ENCODE data around the gene TNFRSF1A.
"Not testable (repeated sequence)": the region's sequence is repeated elsewhere in the genome, so short reads cannot be mapped to it uniquely, and the experiment has no call there.

The TNFRSF1A gene

GRCh38 chr12:6292606-6293005 lies 49.3 kb downstream of the TNFRSF1A start:
- DNase-seq = no peak
- in situ Hi-C loops (cut with HindIII; ENCODE audit: low pct_ligation_motif_present, low pct_unique_long_range_greater_than_20kb, low sequenced_read_pairs) = no loop called here

- DNase-seq; in situ Hi-C loops (cut with HindIII; ENCODE audit: low pct_ligation_motif_present, low pct_unique_long_range_greater_than_20kb, low sequenced_read_pairs): not testable (repeated sequence)
Observed at GRCh38 chr12:6289906-6290305, 52.0 kb downstream of the TNFRSF1A start.

DNA sequence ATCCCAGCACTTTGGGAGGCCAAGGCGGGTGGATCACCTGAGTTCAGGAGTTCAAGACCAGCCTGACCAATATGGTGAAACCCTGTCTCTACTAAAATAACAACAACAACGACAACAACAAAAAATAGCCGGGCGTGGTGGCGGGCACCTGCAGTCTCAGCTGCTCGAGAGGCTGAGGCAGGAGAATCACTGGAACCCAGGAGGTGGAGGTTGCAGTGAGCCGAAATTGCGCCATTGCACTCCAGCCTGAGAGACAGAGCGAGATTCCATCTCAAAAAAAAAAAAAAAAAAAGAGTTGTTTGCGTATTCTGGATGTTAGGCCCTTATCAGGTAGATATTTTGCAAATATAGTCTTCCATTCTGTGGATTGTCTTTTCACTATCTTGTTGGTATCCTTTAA lies 52.8 kb downstream of the TNFRSF1A start:
- DNase-seq; in situ Hi-C loops (cut with HindIII; ENCODE audit: low pct_ligation_motif_present, low pct_unique_long_range_greater_than_20kb, low sequenced_read_pairs): not testable (repeated sequence)

DNA sequence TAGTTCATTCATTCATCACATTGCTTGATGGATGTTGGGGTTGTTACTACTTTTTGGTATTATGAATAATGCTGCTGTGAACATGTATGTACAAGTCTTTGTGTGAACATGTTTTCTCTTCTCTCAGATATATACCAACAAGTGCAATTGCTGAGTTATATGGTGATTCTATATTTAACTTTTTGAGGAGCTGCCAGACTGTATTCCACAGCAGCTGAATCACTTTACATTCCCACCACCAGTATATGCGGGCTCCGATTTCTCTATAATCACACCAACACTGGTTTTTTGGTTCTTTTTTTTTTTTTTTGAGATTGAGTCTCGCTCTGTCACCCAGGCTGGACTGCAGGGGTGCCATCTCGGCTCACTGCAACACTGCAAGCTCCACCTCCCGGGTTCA lies 53.6 kb downstream of the TNFRSF1A start:
- DNase-seq = no peak
- in situ Hi-C loops (cut with HindIII; ENCODE audit: low pct_ligation_motif_present, low pct_unique_long_range_greater_than_20kb, low sequenced_read_pairs) = no loop called here

- in situ Hi-C loops (cut with HindIII; ENCODE audit: low pct_ligation_motif_present, low pct_unique_long_range_greater_than_20kb, low sequenced_read_pairs) = no loop called here
- no peak for DNase-seq
Observed at GRCh38 chr12:6285532-6286306, 56.2 kb downstream of the TNFRSF1A start.

- in situ Hi-C loops (cut with HindIII; ENCODE audit: low pct_ligation_motif_present, low pct_unique_long_range_greater_than_20kb, low sequenced_read_pairs) = no loop called here
- peak; percentile 75 for DNase-seq
Observed at GRCh38 chr12:6285063-6285477, 56.8 kb downstream of the TNFRSF1A start.

GRCh38 chr12:6284273-6284672 lies 57.6 kb downstream of the TNFRSF1A start:
- in situ Hi-C loops (cut with HindIII; ENCODE audit: low pct_ligation_motif_present, low pct_unique_long_range_greater_than_20kb, low sequenced_read_pairs) = no loop called here
- no peak for DNase-seq

DNA sequence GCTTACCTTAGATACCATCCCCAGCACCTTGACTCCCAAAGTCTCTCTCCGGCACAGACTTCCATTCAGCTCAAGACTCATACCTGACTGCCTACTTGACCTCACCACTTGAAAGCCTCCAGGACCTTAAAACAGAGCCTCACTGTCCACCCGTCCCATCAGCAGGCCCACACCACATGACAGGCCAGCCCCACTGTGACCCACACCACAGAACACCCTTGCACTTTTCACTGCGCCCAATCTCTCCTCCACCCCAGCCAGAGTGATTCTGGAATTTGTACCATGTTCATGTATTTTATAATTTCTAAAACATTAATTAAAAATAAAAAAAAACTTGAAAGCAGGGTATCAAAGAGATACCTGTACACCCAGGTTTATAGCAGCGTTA lies 59.4 kb downstream of the TNFRSF1A start:
- in situ Hi-C loops (cut with HindIII; ENCODE audit: low pct_ligation_motif_present, low pct_unique_long_range_greater_than_20kb, low sequenced_read_pairs) = no loop called here
- DNase-seq = no peak

GRCh38 chr12:6281081-6281809 lies 60.6 kb downstream of the TNFRSF1A start:
- no peak for DNase-seq
- in situ Hi-C loops (cut with HindIII; ENCODE audit: low pct_ligation_motif_present, low pct_unique_long_range_greater_than_20kb, low sequenced_read_pairs) = no loop called here

- in situ Hi-C loops (cut with HindIII; ENCODE audit: low pct_ligation_motif_present, low pct_unique_long_range_greater_than_20kb, low sequenced_read_pairs) = no loop called here
- DNase-seq = no peak
Observed at GRCh38 chr12:6280672-6281071, 61.2 kb downstream of the TNFRSF1A start.

- peak; percentile 94 for DNase-seq
Observed at GRCh38 chr12:6280053-6280469, 61.8 kb downstream of the TNFRSF1A start.

DNA sequence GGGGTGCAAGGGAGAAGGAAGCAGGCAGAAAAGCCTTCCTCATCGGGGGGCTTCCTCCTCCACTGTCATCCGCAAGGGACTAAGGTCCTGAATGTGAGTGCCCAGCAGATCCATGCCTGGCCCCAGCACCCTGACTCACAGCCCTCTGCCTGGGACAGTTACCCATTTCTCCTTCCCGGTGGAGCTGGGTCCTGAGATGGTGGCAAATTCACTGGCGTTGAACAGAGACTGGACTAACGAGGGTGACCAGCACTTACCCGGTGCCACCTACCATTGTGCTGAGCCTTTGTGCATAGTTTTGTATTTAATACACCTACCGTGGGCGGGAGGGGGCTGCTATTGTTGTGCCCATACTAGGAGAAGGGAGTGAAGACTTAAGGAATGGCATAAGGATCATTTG lies 62.2 kb downstream of the TNFRSF1A start:
- in situ Hi-C loops (cut with HindIII; ENCODE audit: low pct_ligation_motif_present, low pct_unique_long_range_greater_than_20kb, low sequenced_read_pairs) = no loop called here
- no peak for DNase-seq

More at GRCh38 chr12:6280053-6280469, 61.8 kb downstream of the TNFRSF1A start:
- in situ Hi-C loops (cut with HindIII; ENCODE audit: low pct_ligation_motif_present, low pct_unique_long_range_greater_than_20kb, low sequenced_read_pairs) = no loop called here

DNA sequence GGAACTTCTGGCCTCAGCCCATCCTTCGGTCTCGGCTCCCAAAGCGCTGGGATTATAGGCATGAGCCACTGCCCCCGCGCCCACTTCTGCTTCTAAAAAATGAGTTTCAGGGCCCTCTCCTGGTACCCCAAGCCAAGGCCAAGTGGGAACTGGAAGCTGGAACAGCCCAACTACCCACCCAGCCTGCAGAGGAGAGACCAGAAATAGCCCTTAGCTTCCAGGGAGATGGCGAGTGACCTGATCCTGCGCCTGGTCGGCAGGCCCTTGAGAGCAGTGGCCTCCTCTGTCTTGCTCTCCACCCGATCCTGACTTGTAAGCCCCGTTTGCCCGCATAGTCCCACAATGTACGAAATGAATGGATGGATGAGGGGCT lies 62.6 kb downstream of the TNFRSF1A start:
- in situ Hi-C loops (cut with HindIII; ENCODE audit: low pct_ligation_motif_present, low pct_unique_long_range_greater_than_20kb, low sequenced_read_pairs) = no loop called here
- DNase-seq = no peak
